GM12801 (cell line): ENCODE measurements around the gene FDXR.

Experiments
- TF ChIP-seq, protein P1 (sequence below): IDR thresholded peaks from one replicate; pipeline ENCODE4 v1.5.1; 2011; ENCODE audit warnings: control low read depth; ENCODE audit not compliant: insufficient read length; ENCODE audit errors: extremely low read depth

FDXR gene

DNA sequence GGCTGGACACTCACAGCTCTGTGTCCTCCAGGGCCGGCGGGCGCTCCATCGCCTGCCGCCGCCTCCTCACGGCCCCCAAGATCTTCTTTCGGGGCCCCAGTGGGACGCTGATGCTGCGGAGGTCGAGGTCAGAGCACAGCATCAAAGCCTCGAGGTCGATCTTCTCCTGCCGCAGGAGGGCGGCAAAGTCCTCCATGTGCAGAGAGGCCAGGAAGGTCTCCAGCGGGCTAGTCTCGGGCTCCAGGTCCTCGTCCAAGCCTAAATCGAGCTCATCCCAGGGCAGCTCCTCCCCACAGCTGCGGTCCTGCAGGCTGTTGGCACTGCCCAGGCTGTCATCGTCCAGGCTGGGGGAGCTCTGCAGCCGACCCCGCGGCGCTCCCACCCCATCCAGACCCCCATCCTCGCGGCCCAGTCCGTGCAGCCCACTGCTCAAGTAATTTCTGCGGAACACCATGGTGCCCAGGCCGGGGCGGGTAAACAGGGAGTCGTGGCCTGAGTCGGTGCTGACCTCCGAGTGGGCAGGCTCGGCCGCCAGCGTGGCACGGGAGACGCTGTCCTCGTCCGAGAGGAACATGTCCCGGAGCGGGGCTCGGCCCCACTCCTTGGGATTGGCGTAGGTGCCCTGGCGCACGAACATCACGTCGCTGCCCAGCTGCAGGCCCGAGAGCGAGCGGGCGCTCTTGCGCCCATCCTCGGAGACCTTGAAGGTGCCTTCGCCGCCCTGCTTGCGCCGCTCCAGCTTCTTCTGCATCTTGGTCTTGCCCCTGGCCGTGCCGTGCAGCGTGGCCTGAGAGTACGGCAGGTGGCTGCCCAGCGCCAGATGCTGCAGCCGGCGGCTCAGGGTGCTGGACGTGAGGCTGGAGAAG is 46.9 kb upstream of the FDXR start:
- TF ChIP-seq, protein P1, sequence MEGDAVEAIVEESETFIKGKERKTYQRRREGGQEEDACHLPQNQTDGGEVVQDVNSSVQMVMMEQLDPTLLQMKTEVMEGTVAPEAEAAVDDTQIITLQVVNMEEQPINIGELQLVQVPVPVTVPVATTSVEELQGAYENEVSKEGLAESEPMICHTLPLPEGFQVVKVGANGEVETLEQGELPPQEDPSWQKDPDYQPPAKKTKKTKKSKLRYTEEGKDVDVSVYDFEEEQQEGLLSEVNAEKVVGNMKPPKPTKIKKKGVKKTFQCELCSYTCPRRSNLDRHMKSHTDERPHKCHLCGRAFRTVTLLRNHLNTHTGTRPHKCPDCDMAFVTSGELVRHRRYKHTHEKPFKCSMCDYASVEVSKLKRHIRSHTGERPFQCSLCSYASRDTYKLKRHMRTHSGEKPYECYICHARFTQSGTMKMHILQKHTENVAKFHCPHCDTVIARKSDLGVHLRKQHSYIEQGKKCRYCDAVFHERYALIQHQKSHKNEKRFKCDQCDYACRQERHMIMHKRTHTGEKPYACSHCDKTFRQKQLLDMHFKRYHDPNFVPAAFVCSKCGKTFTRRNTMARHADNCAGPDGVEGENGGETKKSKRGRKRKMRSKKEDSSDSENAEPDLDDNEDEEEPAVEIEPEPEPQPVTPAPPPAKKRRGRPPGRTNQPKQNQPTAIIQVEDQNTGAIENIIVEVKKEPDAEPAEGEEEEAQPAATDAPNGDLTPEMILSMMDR: no peak

DNA sequence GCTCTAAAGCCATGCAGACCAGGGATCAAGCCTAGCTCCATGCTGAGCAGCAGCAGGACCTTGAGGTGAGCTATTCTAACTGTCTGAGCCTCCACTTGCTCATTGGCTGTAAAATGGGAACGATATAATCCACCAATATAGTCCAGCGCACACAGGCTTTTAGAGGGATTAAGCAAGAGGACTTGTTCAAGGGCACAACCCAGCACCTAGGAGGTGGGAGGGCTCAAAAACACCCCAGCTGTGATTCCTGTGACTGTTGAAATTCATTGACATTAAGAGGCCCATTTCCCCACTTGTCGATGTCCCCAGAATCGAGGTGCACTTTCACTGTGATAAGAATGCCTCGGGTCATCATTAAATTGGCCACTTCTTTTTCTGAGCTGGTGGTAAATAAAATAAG is 46.1 kb upstream of the FDXR start:
- TF ChIP-seq, protein P1: no peak

DNA sequence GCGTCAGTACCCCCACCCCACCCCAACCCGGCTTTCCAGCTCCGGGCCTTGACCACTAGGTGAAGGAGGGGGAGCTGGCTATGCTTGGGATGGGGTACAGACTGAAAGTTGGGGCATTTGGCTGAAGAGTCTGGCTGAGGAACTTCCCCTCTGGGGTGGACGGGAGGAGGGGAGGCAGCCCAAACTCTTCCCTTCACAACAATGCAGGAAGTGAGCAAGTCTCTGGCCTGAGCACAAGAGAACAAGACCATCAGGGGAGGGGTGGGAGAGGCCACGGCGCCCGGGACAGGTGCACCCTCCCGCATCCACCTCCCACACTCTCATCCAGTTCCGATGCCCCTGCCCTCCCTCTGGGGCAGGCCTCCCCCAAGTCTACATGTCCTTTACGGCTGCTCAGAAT is 44.6 kb upstream of the FDXR start:
- TF ChIP-seq, protein P1: no peak

DNA sequence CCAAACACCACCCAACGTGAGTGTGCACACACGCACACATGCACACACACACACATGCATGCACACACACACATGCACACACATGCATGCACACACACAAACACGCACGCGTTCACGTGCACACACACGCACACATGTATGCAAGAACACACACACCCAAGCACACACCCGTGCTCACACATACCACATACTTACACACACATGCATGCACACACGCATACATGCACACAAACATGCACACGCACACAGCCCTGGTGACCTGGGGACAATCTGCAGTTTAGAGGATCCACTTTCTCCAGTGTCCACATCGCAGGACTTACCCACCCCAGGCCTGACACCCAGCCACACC is 44.0 kb upstream of the FDXR start:
- TF ChIP-seq, protein P1: no peak

DNA sequence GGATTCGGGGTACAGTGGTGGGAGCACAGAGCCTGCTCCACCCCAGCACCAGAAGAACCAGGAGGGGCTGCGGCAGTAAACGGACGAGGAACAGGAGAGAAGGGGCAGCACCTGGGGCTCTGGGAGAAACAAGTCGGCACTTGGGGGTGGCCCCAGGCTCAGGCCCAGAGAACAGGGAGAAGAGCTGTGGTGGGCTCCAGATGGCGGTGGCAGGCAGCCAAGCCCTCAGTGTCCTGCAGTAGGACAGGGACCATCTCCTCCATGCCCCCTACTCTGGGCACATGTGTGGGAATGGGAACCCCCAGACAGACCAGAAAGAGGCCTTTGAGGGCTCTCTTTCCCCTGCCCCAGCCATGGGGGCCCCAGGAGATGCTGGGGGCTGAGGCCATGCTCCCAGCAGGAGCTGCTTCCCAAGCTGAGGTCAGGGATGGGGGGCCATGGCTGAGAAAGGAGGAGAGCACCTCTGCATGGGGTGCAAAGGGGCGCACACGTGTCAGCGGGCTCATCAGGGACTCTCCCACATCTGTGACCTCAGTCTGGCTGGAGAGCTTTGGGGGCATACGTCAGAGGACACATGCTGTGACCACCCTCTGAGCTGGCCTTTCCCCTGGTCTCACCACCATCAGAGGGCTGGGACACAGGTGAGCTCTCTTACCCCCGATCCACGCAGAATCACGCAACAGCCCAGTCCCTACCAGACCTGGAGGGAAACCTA is 43.5 kb upstream of the FDXR start:
- TF ChIP-seq, protein P1: no peak

DNA sequence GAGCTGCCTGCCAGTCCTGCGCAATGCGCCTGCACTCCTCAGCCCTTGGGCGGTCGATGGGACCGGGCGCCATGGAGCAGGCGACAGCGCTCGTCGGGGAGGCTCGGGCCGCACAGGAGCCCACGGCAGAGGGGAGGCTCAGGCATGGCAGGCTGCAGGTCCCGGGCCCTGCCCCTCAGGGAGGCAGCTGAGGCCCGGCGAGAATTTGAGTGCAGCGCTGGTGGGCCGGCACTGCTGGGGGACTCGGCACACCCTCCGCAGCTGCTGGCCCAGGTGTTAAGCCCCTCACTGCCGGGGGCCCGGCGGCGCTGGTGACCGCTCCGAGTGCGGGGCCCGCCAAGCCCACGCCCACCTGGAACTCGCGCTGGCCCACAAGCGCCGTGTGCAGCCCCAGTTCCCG is 34.2 kb upstream of the FDXR start:
- TF ChIP-seq, protein P1: no peak

DNA sequence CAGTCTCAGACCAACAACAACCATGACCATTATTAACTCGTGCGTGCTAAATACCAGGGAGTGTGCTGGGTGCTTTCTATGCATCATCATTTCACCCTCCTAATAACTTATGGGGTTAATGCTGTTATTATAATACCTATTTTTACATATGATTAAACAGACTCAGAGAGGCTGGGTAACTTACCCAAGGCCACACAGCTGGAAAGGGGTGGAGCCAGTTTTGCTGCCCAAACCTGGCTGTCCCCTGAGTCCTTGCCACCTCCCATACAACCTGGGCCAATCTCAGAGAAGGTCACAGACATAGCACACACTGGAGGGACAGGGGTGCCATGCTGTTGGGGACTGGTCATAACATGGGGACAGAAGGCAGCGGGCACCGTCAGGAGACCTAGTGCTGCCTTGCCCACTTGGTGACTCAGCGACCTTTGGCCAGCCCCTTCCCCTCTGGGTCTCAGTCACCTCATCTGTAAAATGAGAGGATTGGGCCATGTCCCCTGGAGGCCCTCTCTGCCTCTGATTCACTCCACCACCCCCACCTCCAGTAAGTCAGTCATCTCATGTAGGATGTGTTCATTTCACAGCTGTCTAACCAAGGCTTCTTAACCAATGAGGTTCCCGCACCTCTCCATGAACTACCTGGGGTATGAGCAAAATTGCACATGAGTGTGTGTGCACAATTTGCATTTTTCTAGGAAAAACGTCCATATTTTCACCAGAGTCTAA is 32.1 kb upstream of the FDXR start:
- TF ChIP-seq, protein P1: no peak
